HG03469 (cell line): Measurements from ENCODE around the gene KCNH8.

Source experiments
- ATAC-seq: cut with Tn5 transposase; IDR thresholded peaks from one replicate; pipeline ENCODE4 v1.9.1; 2021; ENCODE audit warnings: mild to moderate bottlenecking, moderate library complexity, moderate number of reproducible peaks; ENCODE audit not compliant: unreplicated experiment

Gene KCNH8

GRCh38 chr3:19348941-19349564, 200.7 kb downstream of the KCNH8 start:
- ATAC-seq, result peak; percentile 69

GRCh38 chr3:19357947-19358346, 209.6 kb downstream of the KCNH8 start:
- no peak for ATAC-seq

- ATAC-seq, result no peak
These were observed 214.8 kb downstream of the KCNH8 start for GRCh38 chr3:19363071-19363470.

- ATAC-seq, result no peak
These were observed 215.8 kb downstream of the KCNH8 start for GRCh38 chr3:19364148-19364547.

- no peak for ATAC-seq
These were observed 217.2 kb downstream of the KCNH8 start for GRCh38 chr3:19365471-19365870.

GRCh38 chr3:19384868-19385267, 236.6 kb downstream of the KCNH8 start:
- ATAC-seq, result no peak

- no peak for ATAC-seq
These were observed 243.8 kb downstream of the KCNH8 start for GRCh38 chr3:19392150-19392549.

GRCh38 chr3:19394946-19395345, 246.6 kb downstream of the KCNH8 start:
- ATAC-seq, result no peak

- no peak for ATAC-seq
These were observed 248.4 kb downstream of the KCNH8 start for GRCh38 chr3:19396726-19397125.

GRCh38 chr3:19399356-19399755, 251.0 kb downstream of the KCNH8 start:
- no peak for ATAC-seq

GRCh38 chr3:19399836-19400235, 251.5 kb downstream of the KCNH8 start:
- ATAC-seq, result no peak

- ATAC-seq, result no peak
These were observed 271.8 kb downstream of the KCNH8 start for GRCh38 chr3:19420159-19420558.

- ATAC-seq, result no peak
These were observed 277.5 kb downstream of the KCNH8 start for GRCh38 chr3:19425825-19426224.

- ATAC-seq, result no peak
These were observed 279.3 kb downstream of the KCNH8 start for GRCh38 chr3:19427422-19428149.

GRCh38 chr3:19428729-19429128, 280.4 kb downstream of the KCNH8 start:
- ATAC-seq, result no peak

- no peak for ATAC-seq
These were observed 284.4 kb downstream of the KCNH8 start for GRCh38 chr3:19432669-19433068.

GRCh38 chr3:19436746-19437145, 288.4 kb downstream of the KCNH8 start:
- no peak for ATAC-seq

- no peak for ATAC-seq
These were observed 291.6 kb downstream of the KCNH8 start for GRCh38 chr3:19439944-19440343.

- ATAC-seq, result no peak
These were observed 297.8 kb downstream of the KCNH8 start for GRCh38 chr3:19446138-19446537.

- ATAC-seq, result no peak
These were observed 298.4 kb downstream of the KCNH8 start for GRCh38 chr3:19446687-19447086.

- no peak for ATAC-seq
These were observed 307.2 kb downstream of the KCNH8 start for GRCh38 chr3:19455546-19455945.

GRCh38 chr3:19456738-19457137, 308.4 kb downstream of the KCNH8 start:
- ATAC-seq, result no peak

GRCh38 chr3:19457449-19457848, 309.1 kb downstream of the KCNH8 start:
- no peak for ATAC-seq
